RWPE2 (cell line): ENCODE measurements around the gene EEF1AKMT1.
"Not testable (repeated sequence)": the region's sequence is repeated elsewhere in the genome, so short reads cannot be mapped to it uniquely, and the experiment has no call there.

Source experiments
- ATAC-seq: fragments of 200-7000 bp; cut with Tn5 transposase; 3 replicates; pipeline ENCODE4 v1.9.1; 2021; ENCODE audit warnings: low read depth
- DNase-seq: peaks from one replicate; pipeline ENCODE4 v3.0.0-alpha.2; 2020; ENCODE audit warnings: low spot score
- H3K27ac ChIP-seq: fragments of 450-650 bp; 2 replicates; pipeline ENCODE4 v1.5.1; 2017; ENCODE audit warnings: mild to moderate bottlenecking; ENCODE audit not compliant: poor library complexity, severe bottlenecking
- H3K27me3 ChIP-seq: fragments of 250-450 bp; sonication (Bioruptor Pico); 2 replicates; pipeline ENCODE4 v1.5.1; 2021; ENCODE audit warnings: mild to moderate bottlenecking, moderate library complexity; ENCODE audit not compliant: insufficient read depth, poor library complexity, severe bottlenecking
- H3K36me3 ChIP-seq: fragments of 250-450 bp; sonication (Bioruptor Pico); 2 replicates; pipeline ENCODE4 v1.5.1; 2020; ENCODE audit warnings: low read depth, mild to moderate bottlenecking, moderate library complexity
- H3K4me1 ChIP-seq: fragments of 250-450 bp; sonication (Bioruptor Pico); 2 replicates; pipeline ENCODE4 v1.5.1; 2021; ENCODE audit warnings: mild to moderate bottlenecking, moderate library complexity; ENCODE audit not compliant: insufficient read depth, poor library complexity, severe bottlenecking
- H3K4me3 ChIP-seq: fragments of 250-450 bp; sonication (Bioruptor Pico); 2 replicates; pipeline ENCODE4 v1.5.1; 2021; ENCODE audit warnings: mild to moderate bottlenecking, moderate library complexity; ENCODE audit not compliant: severe bottlenecking
- H3K9me3 ChIP-seq: fragments of 250-450 bp; sonication (Bioruptor Pico); 2 replicates; pipeline ENCODE4 v1.5.1; 2021; ENCODE audit warnings: mild to moderate bottlenecking, moderate library complexity; ENCODE audit not compliant: severe bottlenecking
- TF ChIP-seq, protein P1 (sequence below): fragments of 450-650 bp; IDR thresholded peaks from one replicate; pipeline ENCODE4 v1.5.1; 2017; ENCODE audit warnings: mild to moderate bottlenecking, moderate library complexity; ENCODE audit not compliant: poor library complexity, severe bottlenecking

EEF1AKMT1 gene

DNA sequence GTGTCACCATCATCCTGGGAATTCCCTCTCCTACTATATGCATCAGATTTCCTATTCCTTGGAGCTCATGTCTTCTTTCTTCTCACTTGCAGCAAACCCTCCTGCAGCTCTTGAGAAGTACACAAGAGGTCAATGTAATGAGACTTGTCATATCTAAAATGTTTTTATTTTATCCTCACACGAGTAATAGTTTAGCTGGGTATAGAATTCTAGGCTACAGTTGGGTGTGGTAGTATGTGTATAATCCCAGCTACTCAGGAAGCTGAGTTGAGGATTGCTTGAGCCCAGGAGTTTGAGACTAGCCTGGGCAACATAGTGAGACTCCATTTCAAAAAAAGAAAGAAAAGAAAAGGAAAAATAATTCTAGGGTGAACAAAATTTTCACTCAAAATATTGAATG is 24.4 kb downstream of the EEF1AKMT1 start:
- Histone ChIP-seq H3K36me3 (peaks cover 4% of the 10 kb centered on the region; the same call in 1 of the 2 replicates), H3K27ac (no peak overlapping the region), H3K4me1 (no peaks in the 10 kb centered on the region), H3K27me3 (no peaks in the 10 kb centered on the region), H3K4me3 (no peak overlapping the region), H3K9me3 (peaks cover 7% of the 10 kb centered on the region)
- DNase-seq (no peak), ATAC-seq (no peak)
- TF ChIP-seq, protein P1, sequence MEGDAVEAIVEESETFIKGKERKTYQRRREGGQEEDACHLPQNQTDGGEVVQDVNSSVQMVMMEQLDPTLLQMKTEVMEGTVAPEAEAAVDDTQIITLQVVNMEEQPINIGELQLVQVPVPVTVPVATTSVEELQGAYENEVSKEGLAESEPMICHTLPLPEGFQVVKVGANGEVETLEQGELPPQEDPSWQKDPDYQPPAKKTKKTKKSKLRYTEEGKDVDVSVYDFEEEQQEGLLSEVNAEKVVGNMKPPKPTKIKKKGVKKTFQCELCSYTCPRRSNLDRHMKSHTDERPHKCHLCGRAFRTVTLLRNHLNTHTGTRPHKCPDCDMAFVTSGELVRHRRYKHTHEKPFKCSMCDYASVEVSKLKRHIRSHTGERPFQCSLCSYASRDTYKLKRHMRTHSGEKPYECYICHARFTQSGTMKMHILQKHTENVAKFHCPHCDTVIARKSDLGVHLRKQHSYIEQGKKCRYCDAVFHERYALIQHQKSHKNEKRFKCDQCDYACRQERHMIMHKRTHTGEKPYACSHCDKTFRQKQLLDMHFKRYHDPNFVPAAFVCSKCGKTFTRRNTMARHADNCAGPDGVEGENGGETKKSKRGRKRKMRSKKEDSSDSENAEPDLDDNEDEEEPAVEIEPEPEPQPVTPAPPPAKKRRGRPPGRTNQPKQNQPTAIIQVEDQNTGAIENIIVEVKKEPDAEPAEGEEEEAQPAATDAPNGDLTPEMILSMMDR: no peak

DNA sequence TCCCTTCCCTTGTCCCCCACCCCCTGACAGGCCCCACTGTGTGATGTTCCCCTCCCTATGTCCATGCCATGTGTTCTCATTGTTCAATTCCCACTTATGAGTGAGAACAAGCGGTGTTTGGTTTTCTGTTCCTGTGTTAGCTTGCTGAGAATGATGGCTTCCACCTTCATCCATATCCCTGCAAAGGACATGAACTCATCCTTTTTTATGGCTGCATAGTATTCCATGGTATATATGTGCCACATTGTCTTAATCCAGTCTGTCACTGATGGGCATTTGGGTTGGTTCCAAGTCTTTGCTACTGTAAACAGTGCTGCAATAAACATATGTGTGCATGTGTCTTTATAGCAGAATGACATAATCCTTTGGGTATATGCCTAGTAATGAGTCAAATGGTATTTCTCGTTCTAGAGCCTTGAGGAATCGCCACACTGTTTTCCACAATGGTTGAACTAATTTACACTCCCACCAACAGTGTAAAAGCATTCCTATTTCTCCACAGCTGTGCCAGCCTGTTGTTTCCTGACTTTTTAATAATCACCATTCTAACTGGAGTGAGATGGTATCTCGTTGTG is 29.8 kb downstream of the EEF1AKMT1 start:
- DNase-seq, H3K4me3 ChIP-seq, H3K36me3 ChIP-seq, H3K9me3 ChIP-seq, H3K27me3 ChIP-seq, ATAC-seq, H3K27ac ChIP-seq, H3K4me1 ChIP-seq: not testable (repeated sequence)

DNA sequence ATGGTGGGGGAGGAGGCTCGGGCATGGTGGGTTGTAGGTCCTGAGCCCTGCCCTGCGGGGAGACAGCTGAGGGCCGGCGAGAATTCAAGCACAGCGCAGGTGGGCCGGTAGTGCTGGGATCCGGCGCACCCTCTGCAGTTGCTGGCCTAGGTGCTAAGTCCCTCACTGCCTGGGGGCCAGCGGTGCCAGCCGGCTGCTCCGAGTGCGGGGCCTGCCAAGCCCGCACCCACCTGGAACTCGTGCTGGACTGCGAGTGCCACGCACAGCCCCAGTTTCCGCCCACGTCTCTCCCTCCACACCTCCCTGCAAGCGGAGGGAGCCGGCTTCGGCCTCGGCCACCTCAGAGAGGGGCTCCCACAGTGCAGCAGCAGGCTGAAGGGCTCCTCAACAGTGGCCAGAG is 33.7 kb downstream of the EEF1AKMT1 start:
- DNase-seq (no peak), ATAC-seq (no peak)
- H3K36me3 ChIP-seq: no peaks in the 10 kb centered on the region
- H3K9me3 ChIP-seq: no peaks in the 10 kb centered on the region
- H3K4me3 ChIP-seq: no peak overlapping the region
- H3K4me1 ChIP-seq: no peaks in the 10 kb centered on the region
- TF ChIP-seq, protein P1: no peak
- no peaks in the 10 kb centered on the region for H3K27me3 ChIP-seq
- H3K27ac ChIP-seq: no peak overlapping the region

DNA sequence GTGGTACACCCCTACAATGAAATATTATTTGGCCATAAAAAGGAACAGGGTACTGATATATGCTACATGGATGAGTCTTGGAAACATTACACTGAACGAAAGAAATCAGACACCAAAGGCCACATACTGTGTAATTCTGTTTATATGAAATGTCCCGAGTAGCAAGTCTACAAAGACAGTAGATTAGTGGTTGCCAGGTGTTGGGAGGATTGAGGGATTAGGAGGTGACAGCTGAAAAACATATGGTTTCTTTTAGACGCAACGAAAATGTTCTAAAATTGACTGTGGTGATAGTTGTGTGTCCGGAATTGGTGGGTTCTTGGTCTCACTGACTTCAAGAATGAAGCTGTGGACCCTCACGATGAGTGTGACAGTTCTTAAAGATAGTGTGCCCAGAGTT is 35.1 kb downstream of the EEF1AKMT1 start:
- no peaks in the 10 kb centered on the region for H3K36me3 ChIP-seq
- DNase-seq: no peak

DNA sequence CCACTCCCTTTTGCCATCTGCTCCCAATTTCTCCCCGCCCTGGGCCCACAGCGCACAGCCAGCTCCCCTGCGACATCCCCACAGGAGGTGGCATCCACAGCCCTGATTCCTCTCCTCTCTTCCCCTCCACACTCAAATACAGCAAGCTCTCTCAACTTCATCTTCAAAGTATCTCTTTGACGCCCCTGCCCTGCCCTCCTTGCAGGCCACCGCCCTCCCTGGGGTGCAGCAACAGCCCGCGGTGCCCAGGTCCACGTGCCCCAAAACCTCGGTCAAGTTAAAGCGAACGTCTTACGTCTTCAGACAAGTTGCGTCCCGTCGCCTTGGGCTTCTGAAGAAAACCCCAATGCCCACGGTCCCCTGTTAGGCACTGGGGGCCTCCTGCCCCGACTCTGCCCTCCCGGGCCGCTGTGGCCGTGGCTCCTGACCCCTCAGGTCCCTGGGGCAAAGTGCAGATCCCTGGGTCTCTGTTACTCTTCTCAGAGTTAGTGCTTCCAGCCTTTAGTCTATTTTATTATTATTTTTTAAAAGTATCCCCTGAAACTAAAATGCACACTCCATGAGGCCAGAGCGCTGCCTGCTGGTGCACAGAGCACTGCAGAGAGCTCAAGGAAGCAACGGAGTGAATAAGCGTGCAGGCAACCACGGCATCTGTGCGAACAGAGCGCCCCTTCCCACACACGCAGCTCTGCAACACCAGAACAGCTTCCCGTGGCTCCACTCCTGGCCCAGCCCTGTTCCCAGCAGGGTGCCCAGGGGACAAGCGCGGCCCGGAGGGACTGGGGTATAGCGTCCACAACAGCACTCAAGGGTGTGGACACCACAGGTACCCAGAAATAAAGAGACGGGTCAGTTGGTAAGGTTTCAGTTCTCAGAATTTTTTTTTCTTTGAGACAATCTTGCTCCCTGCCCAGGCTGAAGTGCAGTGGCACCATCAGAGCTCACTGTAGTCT is 43.9 kb downstream of the EEF1AKMT1 start:
- ATAC-seq (no peak), DNase-seq (no peak)
- no peaks in the 10 kb centered on the region for H3K9me3 ChIP-seq
- no peaks in the 10 kb centered on the region for H3K27me3 ChIP-seq
- no peaks in the 10 kb centered on the region for H3K4me1 ChIP-seq
- no peak overlapping the region for H3K4me3 ChIP-seq
- H3K27ac ChIP-seq: no peak overlapping the region
- H3K36me3 ChIP-seq: no peaks in the 10 kb centered on the region
- TF ChIP-seq, protein P1: no peak

More for the DNA sequence above, 35.1 kb downstream of the EEF1AKMT1 start:
- no peak for ATAC-seq
- Histone ChIP-seq H3K27ac (no peak overlapping the region), H3K27me3 (no peaks in the 10 kb centered on the region), H3K4me3 (no peak overlapping the region), H3K4me1 (no peaks in the 10 kb centered on the region), H3K9me3 (no peaks in the 10 kb centered on the region)
- TF ChIP-seq, protein P1: no peak
